ENCODE data around the gene CFAP54.

Gene CFAP54

DNA sequence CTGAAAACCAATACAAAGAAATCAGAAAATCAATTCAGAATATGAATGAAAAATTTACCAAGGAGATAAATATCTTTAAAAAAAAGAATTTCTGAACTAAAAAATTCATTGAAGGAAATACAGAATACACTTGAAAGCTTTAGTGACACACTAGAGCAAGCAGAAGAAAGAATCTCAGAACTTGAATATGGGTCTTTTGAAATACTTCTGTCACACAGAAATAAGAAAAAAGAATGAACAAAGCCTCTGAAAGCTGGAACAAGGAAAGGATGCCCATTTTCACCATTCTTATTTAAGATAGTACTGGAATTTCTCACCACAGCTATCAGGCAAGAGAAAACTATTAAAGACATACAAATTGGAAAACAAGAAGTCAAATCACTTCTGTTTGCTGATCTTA, 314.6 kb downstream of the CFAP54 start:
- TF ChIP-seq CTCF (conservative IDR thresholded peaks at IDR 0.05; ENCODE audit: control insufficient read depth, insufficient read depth, low read depth, low read length): no peak
- no peak for DNase-seq (ENCODE audit: low read depth)
- no peak overlapping the region for H3K4me3 ChIP-seq (ENCODE audit: control insufficient read depth, low read depth, low read length)

- TF ChIP-seq CTCF (conservative IDR thresholded peaks at IDR 0.05; ENCODE audit: control insufficient read depth, insufficient read depth, low read depth, low read length): no peak
- DNase-seq (ENCODE audit: low read depth): no peak
- no peak overlapping the region for H3K4me3 ChIP-seq (ENCODE audit: control insufficient read depth, low read depth, low read length)
Measured at GRCh38 chr12:96806272-96806671, 316.9 kb downstream of the CFAP54 start.

GRCh38 chr12:96807741-96808140, 318.4 kb downstream of the CFAP54 start:
- TF ChIP-seq CTCF (conservative IDR thresholded peaks at IDR 0.05; ENCODE audit: control insufficient read depth, insufficient read depth, low read depth, low read length): no peak
- DNase-seq (ENCODE audit: low read depth): no peak
- no peak overlapping the region for H3K4me3 ChIP-seq (ENCODE audit: control insufficient read depth, low read depth, low read length)

DNA sequence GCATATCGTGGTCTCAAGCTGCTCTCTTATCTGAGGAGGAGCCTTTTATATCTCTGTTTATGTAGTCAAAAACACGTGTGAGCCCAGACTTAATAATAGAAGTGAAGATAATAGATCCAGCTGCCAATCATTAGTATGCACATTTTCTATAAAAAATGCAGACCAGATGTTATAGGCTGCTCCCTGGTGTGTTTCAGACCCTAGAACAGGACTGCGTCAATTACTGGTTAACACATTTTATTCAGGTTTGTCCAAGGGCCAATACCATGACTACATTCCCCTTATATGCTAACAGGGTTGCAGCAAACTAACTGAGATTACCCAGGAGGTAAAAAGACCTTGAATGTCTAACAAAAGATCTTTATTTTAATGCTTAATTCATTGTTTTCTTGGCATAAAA, 319.2 kb downstream of the CFAP54 start:
- no peak for TF ChIP-seq CTCF (conservative IDR thresholded peaks at IDR 0.05; ENCODE audit: control insufficient read depth, insufficient read depth, low read depth, low read length)
- H3K4me3 ChIP-seq (ENCODE audit: control insufficient read depth, low read depth, low read length): no peak overlapping the region
- DNase-seq (ENCODE audit: low read depth): no peak

DNA sequence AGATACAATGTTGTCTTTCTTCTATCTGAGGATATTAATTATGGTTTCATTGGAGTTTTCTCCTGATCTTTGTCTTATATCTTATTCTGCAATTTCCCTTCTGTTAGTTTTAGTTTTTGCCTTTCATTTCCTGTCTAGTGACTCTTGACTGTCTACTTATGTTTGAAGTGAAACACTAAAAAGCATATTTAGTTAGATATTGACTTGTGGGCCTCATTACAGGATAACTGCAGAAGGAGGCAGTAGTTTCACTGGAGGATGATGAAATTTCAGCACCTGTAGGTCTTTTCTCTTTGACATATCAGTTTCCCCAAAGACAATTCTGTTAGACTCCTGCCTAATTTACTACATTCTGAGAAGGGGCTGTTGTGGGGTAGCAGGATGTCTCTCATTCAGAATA, 320.1 kb downstream of the CFAP54 start:
- H3K4me3 ChIP-seq (ENCODE audit: control insufficient read depth, low read depth, low read length): no peak overlapping the region
- no peak for TF ChIP-seq CTCF (conservative IDR thresholded peaks at IDR 0.05; ENCODE audit: control insufficient read depth, insufficient read depth, low read depth, low read length)
- no peak for DNase-seq (ENCODE audit: low read depth)

DNA sequence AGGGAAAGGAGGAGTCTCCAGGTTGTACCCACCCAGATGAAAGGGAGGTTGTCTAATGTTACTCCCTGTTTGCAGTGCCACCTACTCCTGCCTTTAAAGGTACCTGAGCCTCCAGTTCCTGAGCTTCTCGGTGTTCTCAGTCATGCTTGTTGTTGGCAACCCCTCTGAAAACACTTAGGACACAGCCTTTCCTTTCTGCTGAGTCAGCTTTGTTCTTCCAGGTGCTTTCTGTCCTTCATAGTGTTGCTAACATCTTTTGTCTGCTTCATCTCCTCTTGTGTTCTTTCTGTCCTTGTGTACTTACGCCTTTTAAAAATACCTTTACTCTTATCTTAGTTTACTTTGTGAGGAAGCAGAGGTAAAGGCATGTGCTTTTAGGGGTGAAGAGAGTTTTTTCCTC, 320.7 kb downstream of the CFAP54 start:
- no peak overlapping the region for H3K4me3 ChIP-seq (ENCODE audit: control insufficient read depth, low read depth, low read length)
- no peak for TF ChIP-seq CTCF (conservative IDR thresholded peaks at IDR 0.05; ENCODE audit: control insufficient read depth, insufficient read depth, low read depth, low read length)
- DNase-seq (ENCODE audit: low read depth): no peak

DNA sequence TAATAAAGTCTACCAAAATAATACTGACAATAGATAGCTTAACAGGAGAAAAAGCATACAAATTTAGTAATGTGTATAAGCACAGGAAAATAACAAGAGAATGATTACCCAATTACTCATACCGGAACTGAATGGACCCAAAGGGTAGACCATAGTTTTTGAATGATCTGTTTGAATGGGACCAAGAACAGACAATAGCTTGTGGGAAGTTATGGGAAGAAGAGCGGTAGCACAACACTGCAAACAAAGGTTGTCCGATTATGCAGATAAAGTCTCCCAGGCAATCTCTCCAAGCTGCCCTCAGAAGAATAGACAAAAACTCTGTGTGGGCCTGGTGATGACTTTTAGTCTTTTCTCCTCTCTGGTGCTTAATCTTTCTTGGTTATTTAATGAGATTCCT, 321.1 kb downstream of the CFAP54 start:
- H3K4me3 ChIP-seq (ENCODE audit: control insufficient read depth, low read depth, low read length): no peak overlapping the region
- TF ChIP-seq CTCF (conservative IDR thresholded peaks at IDR 0.05; ENCODE audit: control insufficient read depth, insufficient read depth, low read depth, low read length): no peak
- DNase-seq (ENCODE audit: low read depth): no peak

Data from fibroblast of mammary gland (primary cell).